Measurements from ENCODE around the gene MYCBPAP.

MYCBPAP gene

DNA sequence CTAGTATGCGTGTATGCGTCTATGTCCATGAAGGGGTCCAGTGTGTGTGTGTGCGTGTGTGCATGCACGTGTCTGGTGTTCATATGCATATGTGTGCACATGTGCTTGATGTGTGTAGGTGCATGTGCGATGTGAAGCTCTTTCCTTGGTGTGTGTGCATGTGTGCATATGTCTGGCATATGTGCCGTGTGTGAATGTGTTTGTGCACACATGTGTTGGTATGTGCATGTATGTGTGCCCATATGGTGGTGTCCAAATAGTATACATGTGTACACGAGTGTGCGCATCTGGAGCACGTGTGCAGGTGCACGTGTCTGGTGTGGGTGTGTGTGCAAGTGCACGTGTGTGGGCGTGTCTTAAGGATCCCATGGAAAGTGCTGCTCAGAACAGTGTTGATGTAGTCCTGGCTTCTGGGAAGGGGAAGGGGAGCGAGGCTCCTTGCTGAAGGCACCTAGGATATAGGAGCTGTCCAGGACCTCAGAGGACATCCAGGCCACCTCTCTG is 69.3 kb downstream of the MYCBPAP start:
- no peak for DNase-seq

- DNase-seq, result no peak
Observed at GRCh38 chr17:50578173-50578572, 69.9 kb downstream of the MYCBPAP start.

DNA sequence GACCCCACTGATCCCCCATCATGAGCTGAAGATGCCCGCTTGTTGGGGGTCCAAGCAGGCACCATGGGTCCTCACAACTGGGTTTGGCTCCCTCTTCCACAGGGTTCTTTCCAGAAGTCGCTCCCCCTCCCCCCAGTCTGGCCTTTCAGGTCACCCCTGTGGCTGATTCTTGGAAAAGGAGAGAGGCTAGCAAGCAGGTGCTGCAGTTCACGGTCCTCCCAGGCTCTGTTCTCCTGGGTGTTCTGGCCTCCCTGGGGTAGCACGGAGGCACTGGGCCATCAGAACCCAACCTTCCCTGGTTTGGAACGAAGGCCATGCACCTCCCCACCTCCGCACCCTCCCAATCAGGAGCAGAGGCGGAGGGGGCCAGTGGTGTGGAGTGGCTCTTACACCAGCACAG is 71.2 kb downstream of the MYCBPAP start:
- DNase-seq, result no peak

DNA sequence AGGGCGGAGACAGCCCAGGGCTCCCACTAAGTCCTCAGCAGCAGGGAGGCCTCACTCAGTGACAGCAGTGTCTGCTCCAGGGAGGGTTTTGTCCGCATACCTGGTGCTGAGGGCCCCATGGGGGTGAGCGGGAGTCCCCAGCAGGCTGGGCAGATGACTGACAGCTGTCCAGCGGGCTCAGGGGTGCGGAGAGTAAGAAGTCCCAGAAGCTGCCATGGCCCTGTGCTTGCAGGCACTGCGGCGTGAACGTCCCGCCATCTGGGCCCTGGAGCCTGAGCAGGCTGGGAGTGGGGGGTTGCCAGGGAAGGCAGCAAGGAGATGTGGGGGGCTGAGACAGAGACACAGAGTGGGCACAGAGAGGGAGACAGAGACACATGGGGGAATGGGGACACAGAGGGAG is 72.4 kb downstream of the MYCBPAP start:
- no peak for DNase-seq
